ENCODE measurements around the gene PLAAT2. TPM values are rescaled to one million over a fixed set of nuclear protein-coding genes. Genes with fewer than 3 reads are reported as not detected.
A peak's percentile ranks its signal among the peaks of the same experiment; 100 is the strongest.

PLAAT2 gene
- total RNA-seq, 1 donor from 2014 or later = 6.0 TPM

GRCh38 chr11:63506876-63507275 is 56.3 kb downstream of the PLAAT2 start:
- H3K27ac Mint-ChIP-seq = peak overlapping the region; percentile 11
- no peaks in the 10 kb centered on the region for H3K27me3 Mint-ChIP-seq
- H3K4me1 Mint-ChIP-seq (ENCODE audit: unreplicated experiment) = peaks cover 40% of the 10 kb centered on the region
- no peak for DNase-seq (ENCODE audit: extremely low spot score, unreplicated experiment)
- TF ChIP-seq CTCF (conservative IDR thresholded peaks at IDR 0.05) = no peak
- H3K9me3 Mint-ChIP-seq = no peaks in the 10 kb centered on the region
- no peak overlapping the region for H3K4me3 Mint-ChIP-seq
- no peaks in the 10 kb centered on the region for H3K36me3 Mint-ChIP-seq

DNA sequence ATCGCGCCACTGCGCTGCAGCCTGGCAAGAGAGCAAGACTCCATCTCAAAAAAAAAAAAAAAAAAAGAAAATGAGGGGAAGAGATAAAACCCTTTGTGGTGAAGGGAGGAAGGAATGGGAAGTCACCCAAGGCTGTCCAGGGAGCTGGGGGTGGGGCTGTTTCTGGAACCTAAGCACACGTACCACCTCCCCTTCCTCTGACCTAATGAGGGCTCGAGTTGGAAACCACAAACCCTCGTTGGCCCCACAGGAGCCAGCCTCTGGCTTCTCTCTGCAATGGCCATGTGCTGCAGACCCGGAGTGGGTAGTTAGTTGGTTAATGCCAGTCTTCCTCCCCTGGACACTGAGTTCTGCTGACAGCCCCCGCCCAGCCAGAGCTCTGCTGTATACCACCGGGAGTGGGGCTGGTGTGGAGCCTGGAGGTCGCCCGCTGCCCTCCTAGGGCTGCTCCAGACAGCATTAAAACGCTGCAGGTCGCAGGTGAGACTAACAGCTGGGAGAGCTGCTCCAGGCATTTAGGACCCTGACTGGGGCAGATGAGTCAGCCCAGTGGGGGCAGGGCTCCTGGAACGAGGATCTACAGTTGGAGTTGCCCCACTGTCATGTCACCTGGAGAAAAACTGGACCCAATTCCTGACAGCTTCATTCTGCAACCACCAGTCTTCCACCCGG is 57.2 kb downstream of the PLAAT2 start, which contains the start of gene LGALS12:
TSS of gene LGALS12 (plus strand) at position 228 of the 672 bp plus-strand sequence. CDS start at position 603, 375 bp downstream.
- Mint-ChIP-seq H3K27me3 (no peaks in the 10 kb centered on the region), H3K9me3 (no peaks in the 10 kb centered on the region), H3K27ac (no peak within 1 kb of the TSS), H3K4me1 (ENCODE audit: unreplicated experiment) (peaks cover 37% of the 10 kb centered on the region), H3K36me3 (no peaks in the 10 kb centered on the region), H3K4me3 (no peak within 1 kb of the TSS)
- no peak for DNase-seq (ENCODE audit: extremely low spot score, unreplicated experiment)
- no peak for TF ChIP-seq CTCF (conservative IDR thresholded peaks at IDR 0.05)

DNA sequence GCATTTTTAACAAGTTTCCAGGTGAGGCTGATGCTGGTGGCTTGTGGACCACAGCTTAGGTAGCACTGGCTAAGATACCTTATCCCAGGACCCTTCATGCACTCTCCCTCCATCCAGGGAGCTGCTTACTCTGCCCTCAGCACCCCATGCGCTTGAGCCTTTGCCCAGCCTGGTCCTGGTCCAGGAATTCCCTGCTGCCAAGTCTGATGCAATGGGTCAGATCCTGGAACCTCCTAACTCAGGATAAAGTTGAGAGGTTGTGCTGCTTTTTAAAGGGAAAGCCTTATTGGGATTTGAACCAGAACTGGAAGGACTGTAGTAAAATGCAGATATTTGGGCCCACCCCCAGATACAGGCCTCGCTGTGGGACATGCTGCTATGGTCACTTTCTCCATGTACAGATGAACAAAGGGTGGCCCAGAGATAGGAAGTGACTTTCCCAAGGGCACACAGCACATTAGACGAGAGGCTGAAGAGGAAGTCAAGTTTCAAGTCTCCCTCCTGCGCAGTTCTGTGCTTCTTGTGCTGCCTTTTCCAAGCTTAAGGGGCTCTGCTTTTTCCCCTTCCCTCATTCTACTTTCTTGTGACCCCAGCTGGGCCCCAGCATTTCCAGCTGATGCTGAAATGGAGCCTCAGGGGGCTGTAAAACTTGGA is 58.1 kb downstream of the PLAAT2 start:
- Mint-ChIP-seq H3K9me3 (no peaks in the 10 kb centered on the region), H3K36me3 (no peaks in the 10 kb centered on the region), H3K27ac (no peak overlapping the region), H3K4me1 (ENCODE audit: unreplicated experiment) (peaks cover 28% of the 10 kb centered on the region), H3K27me3 (no peaks in the 10 kb centered on the region), H3K4me3 (no peak overlapping the region)
- no peak for DNase-seq (ENCODE audit: extremely low spot score, unreplicated experiment)
- TF ChIP-seq CTCF (conservative IDR thresholded peaks at IDR 0.05) = no peak

DNA sequence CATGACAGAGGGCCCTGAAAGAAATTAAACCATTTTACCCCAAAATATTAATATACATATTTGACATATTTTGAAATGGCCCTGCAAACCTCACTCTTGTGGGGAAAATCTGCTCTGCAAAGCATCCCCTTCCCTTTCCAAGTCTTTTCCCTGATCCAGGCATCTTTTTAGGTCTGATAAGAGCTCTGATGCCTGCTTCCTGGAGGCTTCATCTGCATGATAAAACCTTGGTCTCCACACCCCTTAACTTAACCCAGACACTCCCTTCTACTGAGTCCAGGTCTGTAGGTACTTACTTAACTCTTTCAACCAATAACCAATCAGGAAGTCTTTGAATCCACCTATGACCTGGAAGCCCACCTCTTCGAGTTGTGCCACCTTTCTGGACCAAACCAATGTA is 59.1 kb downstream of the PLAAT2 start:
- Mint-ChIP-seq H3K27me3 (no peaks in the 10 kb centered on the region), H3K36me3 (no peaks in the 10 kb centered on the region), H3K27ac (no peak overlapping the region), H3K4me3 (no peak overlapping the region), H3K4me1 (ENCODE audit: unreplicated experiment) (peaks cover 28% of the 10 kb centered on the region), H3K9me3 (no peaks in the 10 kb centered on the region)
- TF ChIP-seq CTCF (conservative IDR thresholded peaks at IDR 0.05) = no peak
- DNase-seq (ENCODE audit: extremely low spot score, unreplicated experiment) = no peak

DNA sequence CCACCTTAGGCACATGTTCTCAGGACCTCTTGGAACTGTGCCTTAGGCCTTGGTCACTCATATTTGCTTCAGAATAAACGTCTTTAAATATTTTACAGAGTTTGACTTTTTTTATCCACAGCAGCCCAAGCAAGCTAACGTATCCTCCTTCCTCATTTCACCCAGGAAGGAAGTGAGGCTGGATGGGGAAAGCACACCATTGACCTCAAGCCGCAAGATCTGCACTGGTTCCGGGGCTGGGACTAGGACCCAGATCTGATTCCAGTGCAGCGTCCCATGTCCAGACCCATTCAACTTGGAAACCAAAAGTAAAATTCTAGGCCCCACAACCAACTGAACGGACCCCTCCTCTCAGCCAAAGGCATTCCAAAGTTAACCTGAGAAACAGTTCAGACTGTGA is 59.7 kb downstream of the PLAAT2 start:
- no peaks in the 10 kb centered on the region for H3K9me3 Mint-ChIP-seq
- H3K36me3 Mint-ChIP-seq = no peaks in the 10 kb centered on the region
- DNase-seq (ENCODE audit: extremely low spot score, unreplicated experiment) = no peak
- H3K27me3 Mint-ChIP-seq = no peaks in the 10 kb centered on the region
- TF ChIP-seq CTCF (conservative IDR thresholded peaks at IDR 0.05) = no peak
- H3K27ac Mint-ChIP-seq = no peak overlapping the region
- H3K4me3 Mint-ChIP-seq = no peak overlapping the region
- peaks cover 28% of the 10 kb centered on the region for H3K4me1 Mint-ChIP-seq (ENCODE audit: unreplicated experiment)

Other genes starting within 250 kb of the PLAAT2 start
- gene SLC22A9, start 193.6 kb downstream of the PLAAT2 start, total RNA-seq (ENCODE audit: low replicate concordance) = 0.19 and 0.24 TPM in 2 replicates
- 2.0 and 9.9 TPM in 2 replicates for gene PLAAT5, start 72.2 kb downstream of the PLAAT2 start, total RNA-seq (ENCODE audit: low replicate concordance)
- 0.34 TPM in 1 of 2 replicates, not detected in the other for gene LGALS12, start 57.3 kb downstream of the PLAAT2 start, total RNA-seq (ENCODE audit: low replicate concordance)
- gene PLAAT4, start 26.6 kb downstream of the PLAAT2 start, total RNA-seq (ENCODE audit: low replicate concordance) = 131 and 152 TPM in 2 replicates
- 55.6 and 65.4 TPM in 2 replicates for gene PLAAT3, start 51.1 kb upstream of the PLAAT2 start, total RNA-seq (ENCODE audit: low replicate concordance)
- 21.6 and 24.6 TPM in 2 replicates for gene ATL3, start 108.0 kb upstream of the PLAAT2 start, total RNA-seq (ENCODE audit: low replicate concordance)
- 95.0 and 95.9 TPM in 2 replicates for gene RTN3, start 118.1 kb upstream of the PLAAT2 start, total RNA-seq (ENCODE audit: low replicate concordance)
- gene ZFTA, start 205.4 kb upstream of the PLAAT2 start, total RNA-seq (ENCODE audit: low replicate concordance) = 21.1 and 41.7 TPM in 2 replicates